ENCODE results near the gene DNER. TPM values are rescaled to one million over a fixed set of nuclear protein-coding genes. Genes with fewer than 3 reads are reported as not detected.
"Not testable (repeated sequence)": the region's sequence is repeated elsewhere in the genome, so short reads cannot be mapped to it uniquely, and the experiment has no call there.

The DNER gene
- total RNA-seq, 4 donors from 2014 or later: 1.9 to 24.7 (median 4.9) TPM

DNA sequence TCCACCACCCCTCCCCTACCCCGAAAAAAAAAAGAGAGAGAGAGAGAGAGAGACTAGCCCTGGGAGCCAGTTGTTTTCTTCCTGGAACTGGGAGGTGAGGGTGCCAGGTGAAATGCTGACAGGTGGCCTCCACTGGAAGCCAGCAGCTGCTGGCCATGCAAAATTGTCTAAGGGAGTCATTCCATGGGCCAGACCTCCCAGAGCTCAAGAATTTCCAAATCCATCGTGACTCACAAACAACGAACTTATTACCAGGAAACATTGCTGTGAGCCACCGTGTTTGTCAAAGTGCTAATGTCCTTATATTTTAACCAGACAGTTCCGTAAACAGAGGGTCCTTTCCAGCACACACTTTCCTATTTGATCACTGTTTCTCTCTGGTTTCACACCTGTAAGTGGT, 374.7 kb downstream of the DNER start:
- Histone ChIP-seq H3K27ac (no peak overlapping the region), H3K9me3 (no peaks in the 10 kb centered on the region), H3K36me3 (no peaks in the 10 kb centered on the region), H3K4me3 (no peak overlapping the region), H3K27me3 (no peaks in the 10 kb centered on the region), H3K4me1 (no peaks in the 10 kb centered on the region)
- intact Hi-C loops (cut with DNase I; ENCODE audit: low total_unique reads): no loop called here
- DNase-seq: no peak
- TF ChIP-seq POLR2A (IDR thresholded peaks at IDR 0.05): no peak
- TF ChIP-seq, protein P1, sequence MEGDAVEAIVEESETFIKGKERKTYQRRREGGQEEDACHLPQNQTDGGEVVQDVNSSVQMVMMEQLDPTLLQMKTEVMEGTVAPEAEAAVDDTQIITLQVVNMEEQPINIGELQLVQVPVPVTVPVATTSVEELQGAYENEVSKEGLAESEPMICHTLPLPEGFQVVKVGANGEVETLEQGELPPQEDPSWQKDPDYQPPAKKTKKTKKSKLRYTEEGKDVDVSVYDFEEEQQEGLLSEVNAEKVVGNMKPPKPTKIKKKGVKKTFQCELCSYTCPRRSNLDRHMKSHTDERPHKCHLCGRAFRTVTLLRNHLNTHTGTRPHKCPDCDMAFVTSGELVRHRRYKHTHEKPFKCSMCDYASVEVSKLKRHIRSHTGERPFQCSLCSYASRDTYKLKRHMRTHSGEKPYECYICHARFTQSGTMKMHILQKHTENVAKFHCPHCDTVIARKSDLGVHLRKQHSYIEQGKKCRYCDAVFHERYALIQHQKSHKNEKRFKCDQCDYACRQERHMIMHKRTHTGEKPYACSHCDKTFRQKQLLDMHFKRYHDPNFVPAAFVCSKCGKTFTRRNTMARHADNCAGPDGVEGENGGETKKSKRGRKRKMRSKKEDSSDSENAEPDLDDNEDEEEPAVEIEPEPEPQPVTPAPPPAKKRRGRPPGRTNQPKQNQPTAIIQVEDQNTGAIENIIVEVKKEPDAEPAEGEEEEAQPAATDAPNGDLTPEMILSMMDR (IDR thresholded peaks at IDR 0.05): no peak

DNA sequence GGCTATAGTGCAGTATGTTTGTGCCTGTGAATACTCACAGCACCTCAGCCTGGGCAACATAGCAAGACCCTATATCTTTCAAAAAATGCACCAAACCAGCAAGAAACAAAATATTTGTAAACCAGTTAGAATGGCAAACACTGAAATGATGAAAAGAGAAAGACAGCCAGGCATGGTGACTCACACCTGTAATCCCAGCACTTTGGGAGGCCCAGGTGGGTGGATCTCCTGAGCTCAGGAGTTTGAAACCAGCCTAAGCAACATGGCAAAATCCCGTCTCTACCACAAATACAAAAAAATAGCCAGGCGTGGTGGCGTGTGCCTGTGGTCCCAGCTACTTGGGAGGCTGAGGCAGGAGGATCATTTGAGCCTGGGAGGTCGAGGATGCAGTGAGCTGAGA, 375.2 kb downstream of the DNER start:
- intact Hi-C loops (cut with DNase I; ENCODE audit: low total_unique reads); H3K4me1 ChIP-seq; DNase-seq: not testable (repeated sequence)

DNA sequence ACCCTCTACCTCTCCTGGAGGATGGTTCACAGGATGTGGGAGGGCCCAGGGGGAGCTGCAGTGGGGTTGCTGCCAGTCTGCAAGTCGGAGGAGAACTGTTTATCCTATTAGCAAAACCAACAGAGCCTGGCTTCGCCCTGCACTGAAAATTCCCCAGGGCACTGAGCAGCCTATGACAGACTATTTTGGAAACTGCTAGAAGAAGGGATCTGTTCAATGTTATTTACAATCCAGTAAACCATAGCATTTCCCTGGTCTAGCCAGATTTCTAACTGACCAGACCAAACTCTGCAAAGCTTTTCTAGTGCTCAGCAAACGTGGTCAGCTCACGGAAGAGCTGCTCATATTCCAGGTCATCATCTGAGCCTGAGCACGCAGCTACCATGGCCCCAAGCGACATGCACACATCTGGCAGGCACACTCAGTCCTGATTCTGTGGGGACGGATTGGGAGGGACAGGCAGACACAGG, 378.4 kb downstream of the DNER start:
- no peak overlapping the region for H3K4me3 ChIP-seq
- no peaks in the 10 kb centered on the region for H3K27me3 ChIP-seq
- H3K27ac ChIP-seq: no peak overlapping the region
- DNase-seq: no peak
- TF ChIP-seq POLR2A (IDR thresholded peaks at IDR 0.05): no peak
- TF ChIP-seq, protein P1 (IDR thresholded peaks at IDR 0.05): no peak
- intact Hi-C loops (cut with DNase I; ENCODE audit: low total_unique reads): no loop called here
- no peaks in the 10 kb centered on the region for H3K9me3 ChIP-seq
- no peaks in the 10 kb centered on the region for H3K4me1 ChIP-seq
- H3K36me3 ChIP-seq: no peaks in the 10 kb centered on the region

More for the DNA sequence above, 375.2 kb downstream of the DNER start:
- H3K4me3 ChIP-seq, H3K27me3 ChIP-seq, H3K36me3 ChIP-seq, H3K9me3 ChIP-seq, H3K27ac ChIP-seq: not testable (repeated sequence)

DNA sequence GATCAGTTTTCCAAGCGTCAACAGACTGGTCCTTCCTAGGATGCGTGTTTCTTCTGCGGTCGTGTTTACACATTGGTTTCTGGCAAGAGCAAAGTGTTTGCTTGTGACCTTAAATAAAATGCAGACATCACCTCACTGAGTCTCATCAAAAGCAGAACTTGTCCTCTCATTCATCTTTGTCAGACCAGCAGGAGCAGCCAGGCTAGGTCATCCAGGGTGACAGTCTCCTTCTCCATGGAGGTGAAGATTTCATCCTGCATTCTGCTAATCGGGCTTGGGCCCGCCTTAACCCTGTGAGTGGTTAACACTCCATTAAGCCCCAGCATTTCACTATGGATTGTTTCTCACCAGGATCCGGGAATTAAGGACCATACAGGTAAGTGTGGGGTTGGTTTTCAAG, 379.0 kb downstream of the DNER start:
- no peaks in the 10 kb centered on the region for H3K27me3 ChIP-seq
- no peaks in the 10 kb centered on the region for H3K36me3 ChIP-seq
- DNase-seq: no peak
- intact Hi-C loops (cut with DNase I; ENCODE audit: low total_unique reads): no loop called here
- H3K4me1 ChIP-seq: no peaks in the 10 kb centered on the region
- H3K4me3 ChIP-seq: no peak overlapping the region
- H3K9me3 ChIP-seq: no peaks in the 10 kb centered on the region
- TF ChIP-seq, protein P1 (IDR thresholded peaks at IDR 0.05): no peak
- no peak for TF ChIP-seq POLR2A (IDR thresholded peaks at IDR 0.05)
- H3K27ac ChIP-seq: no peak overlapping the region

DNA sequence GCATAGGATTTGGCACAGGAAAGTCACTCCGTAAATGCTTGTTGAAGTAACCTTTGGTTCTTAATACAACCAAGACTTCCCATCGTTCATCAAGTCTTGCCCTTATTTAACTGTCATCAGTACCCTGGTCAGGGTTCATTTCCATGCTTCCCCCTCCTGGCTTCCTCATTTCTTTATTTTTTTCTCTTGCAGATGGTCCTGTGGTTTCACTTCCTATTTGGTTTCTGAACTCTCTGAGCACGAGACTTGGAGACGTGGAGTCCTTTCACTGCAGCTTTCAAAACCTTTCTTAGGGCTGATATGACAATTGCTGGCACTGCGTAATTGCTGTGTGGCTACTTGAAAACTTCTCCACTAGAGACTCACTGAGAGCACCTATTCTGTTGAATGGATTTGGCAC, 383.4 kb downstream of the DNER start:
- Histone ChIP-seq H3K36me3 (no peaks in the 10 kb centered on the region), H3K4me3 (no peak overlapping the region), H3K4me1 (no peaks in the 10 kb centered on the region), H3K9me3 (no peaks in the 10 kb centered on the region), H3K27me3 (no peaks in the 10 kb centered on the region), H3K27ac (peak overlapping the region in 1 of 2 donors; percentile 33)
- TF ChIP-seq, protein P1 (IDR thresholded peaks at IDR 0.05): no peak
- no peak for TF ChIP-seq POLR2A (IDR thresholded peaks at IDR 0.05)
- intact Hi-C loops (cut with DNase I; ENCODE audit: low total_unique reads): no loop called here
- DNase-seq: no peak

DNA sequence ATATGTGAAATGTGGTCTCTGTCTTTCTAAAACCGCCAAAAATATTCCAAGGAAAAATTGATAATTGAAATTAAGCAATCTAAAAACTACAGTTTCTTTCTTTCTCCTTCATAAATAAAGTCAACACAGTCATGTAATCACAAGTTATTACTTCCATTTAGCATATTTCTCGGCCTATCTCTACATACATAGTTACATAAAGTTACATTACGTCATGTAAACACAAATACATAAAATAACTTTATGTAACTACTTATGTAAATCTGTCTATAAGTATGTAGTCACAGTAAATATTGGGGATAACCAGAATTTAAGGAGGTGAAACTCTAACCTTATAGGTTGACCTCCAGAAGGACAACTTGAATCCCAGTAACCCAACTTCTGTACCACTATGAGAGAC, 394.8 kb downstream of the DNER start:
- no peaks in the 10 kb centered on the region for H3K27me3 ChIP-seq
- no peak overlapping the region for H3K4me3 ChIP-seq
- intact Hi-C loops (cut with DNase I; ENCODE audit: low total_unique reads): no loop called here
- H3K4me1 ChIP-seq: no peaks in the 10 kb centered on the region
- no peak for DNase-seq
- H3K9me3 ChIP-seq: no peaks in the 10 kb centered on the region
- no peak overlapping the region for H3K27ac ChIP-seq
- H3K36me3 ChIP-seq: no peaks in the 10 kb centered on the region
- TF ChIP-seq, protein P1 (IDR thresholded peaks at IDR 0.05): no peak
- TF ChIP-seq POLR2A (IDR thresholded peaks at IDR 0.05): no peak
